SKM-1 (cell line): Measurements from ENCODE around the gene ATP5ME.
"Not testable (repeated sequence)": the region's sequence is repeated elsewhere in the genome, so short reads cannot be mapped to it uniquely, and the experiment has no call there.

Experiments
- DNase-seq: peaks from one replicate; lab custom pipeline; 2025; ENCODE audit not compliant: unreplicated experiment; lab: John Stamatoyannopoulos, UW

Gene ATP5ME, protein sequence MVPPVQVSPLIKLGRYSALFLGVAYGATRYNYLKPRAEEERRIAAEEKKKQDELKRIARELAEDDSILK

DNA sequence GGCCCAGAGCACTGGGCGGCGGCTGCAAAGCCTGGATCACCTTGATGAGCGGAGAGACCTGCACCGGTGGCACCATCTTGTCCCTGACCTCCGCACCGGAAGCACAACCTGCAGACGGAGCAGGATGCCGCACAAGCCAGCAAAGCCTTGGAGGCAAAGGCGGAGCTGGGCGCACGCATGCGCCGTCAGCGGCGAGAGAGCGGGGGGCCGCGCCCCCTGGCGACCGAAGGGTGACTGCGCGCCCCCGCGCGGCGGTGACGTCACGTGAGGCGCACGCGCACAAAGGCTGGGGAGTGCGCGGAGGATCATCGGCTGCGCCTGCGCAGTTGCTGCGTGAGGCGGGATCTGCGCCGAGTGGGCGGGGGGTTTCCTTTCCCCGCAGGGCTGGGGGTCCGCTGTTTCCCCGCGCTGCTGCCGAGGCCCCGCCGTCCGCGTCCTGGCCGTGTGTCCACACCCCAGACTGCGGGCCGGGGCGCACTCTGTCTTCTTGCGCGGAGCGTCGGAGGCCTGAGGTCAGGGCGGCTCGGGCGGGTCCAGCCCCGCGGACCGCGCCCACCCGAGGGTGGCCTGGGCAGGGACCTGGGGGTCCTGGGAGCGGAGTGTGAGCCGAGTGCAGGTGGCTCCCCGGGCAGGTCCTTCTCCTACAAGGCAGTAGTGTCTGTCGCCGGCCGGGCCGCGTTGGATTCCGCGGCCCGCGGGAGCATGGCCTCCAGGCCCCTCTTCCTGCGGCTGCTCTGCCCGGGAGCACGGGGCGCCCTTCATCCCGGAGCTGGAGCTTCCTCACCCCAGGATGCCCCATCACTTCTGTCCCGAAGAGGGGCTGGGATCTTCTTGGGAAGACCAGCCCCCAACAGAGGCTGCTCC, at the start of gene ATP5ME, which contains the start of gene MYL5:
ATP5ME (minus strand) TSS at position 105 of the 864 bp plus-strand sequence; CDS start at position 76, 29 bp downstream.
MYL5 (plus strand) TSS at position 371 of the 864 bp plus-strand sequence. CDS start 3,485 bp downstream, outside the sequence.
- peak; percentile 97 for DNase-seq

DNA sequence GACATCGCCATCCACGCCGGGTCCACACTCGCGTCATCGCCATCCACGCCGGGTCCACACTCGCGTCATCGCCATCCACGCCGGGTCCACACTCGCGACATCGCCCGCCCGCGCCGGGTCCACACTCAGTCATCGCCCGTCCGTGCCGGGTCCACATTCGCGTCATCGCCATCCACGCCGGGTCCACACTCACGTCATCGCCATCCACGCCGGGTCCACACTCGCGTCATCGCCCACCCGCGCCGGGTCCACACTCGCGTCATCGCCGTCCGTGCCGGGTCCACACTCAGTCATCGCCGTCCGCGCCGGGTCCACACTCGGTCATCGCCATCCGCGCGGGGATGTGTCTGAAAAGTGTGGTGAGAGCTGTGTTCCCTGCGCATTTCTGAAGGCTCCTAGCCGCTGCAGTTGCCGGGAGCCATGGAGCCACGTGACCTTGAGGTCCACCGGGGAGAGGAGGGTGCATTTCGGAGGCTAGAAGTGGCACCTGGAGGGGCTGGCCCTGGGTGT, 48.8 kb upstream of the ATP5ME start:
- DNase-seq = no peak

DNA sequence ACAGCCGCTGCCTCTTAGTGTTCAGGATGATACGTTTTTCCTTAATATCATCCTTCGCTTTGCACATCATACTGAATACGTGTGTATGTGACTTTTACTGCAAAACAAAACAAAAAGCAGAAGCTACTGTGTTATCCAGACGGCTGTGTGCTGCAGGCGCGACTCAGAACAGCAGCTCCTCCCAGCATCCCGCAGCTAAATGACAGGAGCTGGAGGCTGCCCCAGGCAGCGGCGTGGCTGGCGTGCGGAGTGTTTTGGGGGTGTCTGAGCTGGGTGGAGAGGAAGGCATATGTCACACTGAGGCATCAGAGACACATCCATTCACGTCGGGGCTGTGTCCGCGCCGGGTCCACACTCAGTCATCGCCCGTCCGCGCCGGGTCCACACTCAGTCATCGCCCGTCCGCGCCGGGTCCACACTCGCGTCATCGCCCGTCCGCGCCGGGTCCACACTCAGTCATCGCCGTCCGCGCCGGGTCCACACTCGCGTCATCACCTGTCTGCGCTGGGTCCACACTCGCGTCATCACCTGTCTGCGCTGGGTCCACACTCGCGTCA, 48.2 kb upstream of the ATP5ME start:
- no peak for DNase-seq

DNA sequence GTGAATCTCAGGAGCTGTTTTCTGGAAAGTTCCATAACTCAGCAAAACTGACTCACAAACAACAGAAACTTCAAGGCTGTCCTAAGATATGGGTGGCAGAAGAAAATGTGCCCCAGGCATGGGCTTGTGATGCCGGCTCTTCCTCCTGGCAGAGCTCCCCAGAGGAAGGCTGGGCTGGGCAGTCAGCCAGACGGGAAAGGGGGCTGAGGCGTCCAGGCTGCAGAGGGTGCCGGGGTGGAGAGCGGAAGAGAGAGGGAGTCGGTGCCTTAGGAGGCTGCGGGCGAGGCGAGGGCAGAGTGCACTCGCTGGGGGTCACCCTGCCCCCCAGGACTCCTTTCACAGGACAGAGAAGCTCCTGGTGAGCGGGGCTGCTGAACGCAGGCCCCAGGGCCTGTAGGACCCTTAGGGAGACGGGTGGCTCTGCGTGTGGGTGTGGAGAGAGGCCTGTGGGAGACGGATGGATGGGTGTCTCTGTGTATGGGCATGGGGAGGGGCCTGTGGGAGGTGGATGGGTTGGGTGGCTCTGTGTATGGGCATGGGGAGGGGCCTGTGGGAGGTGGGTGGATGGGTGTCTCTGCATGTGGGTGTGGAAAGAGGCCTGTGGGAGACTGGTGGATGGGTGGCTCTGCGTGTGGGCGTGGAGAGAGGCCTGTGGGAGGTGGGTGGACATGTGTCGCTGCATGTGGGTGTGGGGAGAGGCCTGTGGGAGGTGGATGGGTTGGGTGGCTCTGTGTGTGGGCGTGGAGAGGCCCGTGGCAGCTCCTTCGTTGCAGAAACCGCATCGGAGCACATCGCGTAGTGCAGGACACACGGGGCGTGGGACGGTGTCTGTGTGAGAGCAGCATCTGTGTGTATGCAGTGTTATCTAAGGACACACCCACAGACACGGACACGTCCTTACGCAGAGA, 47.4 kb upstream of the ATP5ME start:
- DNase-seq = no peak

DNA sequence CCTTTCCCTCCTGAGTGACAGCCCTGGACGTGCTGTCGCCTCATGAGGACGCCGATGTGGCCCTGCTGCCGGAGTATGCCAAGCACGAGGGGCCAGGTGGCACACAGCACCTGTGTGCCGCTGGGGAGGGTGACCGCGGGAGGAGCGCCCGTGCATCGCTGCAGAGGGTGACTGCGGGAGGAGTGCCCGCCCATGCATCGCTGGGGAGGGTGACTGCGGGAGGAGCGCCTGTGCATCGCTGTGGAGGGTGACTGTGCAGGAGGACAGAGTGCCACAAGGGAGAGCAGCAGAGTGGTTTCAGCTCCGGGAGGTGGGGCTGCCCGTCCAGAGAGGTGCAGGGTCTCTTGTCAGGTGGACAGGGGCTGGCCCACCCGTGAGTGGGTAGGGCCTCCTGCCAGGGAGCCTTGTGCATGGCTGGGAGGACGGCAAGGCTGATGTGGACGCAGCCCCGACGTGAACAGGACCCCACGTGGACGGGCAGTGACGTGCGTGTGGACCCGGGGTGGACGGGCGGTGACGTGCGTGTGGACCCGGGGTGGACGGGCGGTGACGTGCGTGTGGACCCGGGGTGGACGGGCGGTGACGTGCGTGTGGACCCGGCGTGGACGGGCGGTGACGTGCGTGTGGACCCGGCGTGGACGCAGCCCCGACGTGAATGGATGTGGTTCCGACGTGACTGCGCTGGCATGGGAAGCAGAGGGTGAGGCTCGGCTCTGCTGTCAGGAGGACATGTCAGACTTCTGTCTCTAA, 46.2 kb upstream of the ATP5ME start:
- no peak for DNase-seq

DNA sequence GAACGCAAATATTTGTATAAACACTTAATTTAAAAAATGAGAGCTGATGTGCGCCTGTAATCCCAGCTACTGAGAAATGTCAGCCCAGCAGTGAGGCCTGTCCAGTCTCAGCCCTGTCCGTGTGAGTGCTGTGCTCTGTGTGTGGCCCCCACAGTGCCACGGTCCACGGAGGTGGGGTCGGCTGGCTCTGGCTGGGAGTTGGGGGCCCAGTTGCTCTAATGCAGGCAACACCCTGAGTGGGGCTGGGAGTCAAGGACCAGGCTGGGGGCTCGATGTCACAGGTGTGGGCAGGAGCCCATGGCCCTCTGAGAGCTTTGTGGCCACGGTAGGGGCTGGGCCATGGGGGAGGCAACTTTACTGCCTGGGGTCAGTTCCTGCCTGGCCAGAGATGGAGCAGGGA, 44.4 kb upstream of the ATP5ME start:
- no peak for DNase-seq

DNA sequence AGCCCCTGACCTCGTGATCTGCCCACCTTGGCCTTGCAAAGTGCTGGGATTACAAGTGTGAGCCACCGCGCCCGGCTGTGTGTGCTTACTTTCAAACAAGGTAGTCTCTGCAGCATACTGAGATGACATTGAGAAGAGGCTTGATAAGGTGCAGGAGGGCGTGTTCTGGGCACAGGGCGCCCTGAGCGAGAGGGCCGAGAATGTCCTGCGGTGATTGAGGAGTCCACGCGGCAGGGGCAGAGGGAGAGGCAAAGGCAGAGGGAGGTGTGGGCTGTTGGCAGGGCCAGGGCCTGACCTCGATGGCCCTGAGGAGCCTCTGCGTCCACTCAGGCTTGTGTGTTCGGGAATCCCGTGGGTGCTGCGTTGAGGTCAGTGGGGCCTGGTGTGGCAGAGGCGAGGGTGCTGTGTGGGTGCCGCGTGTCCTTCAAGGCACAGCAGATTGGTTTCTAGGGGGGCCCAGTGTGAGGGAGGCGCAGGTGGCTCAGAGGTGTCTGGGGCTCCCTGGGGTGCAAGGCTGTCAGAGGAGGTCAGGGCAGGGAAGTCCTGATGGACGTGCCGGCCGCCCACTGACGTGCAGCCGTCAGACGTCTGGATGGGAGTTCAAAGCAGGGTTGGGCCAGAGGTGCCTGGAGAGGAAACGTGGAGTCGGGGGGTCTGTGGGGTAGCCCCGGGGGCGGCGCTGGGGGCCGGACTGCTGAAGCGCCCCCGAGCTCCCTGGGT, 43.7 kb upstream of the ATP5ME start:
- DNase-seq = no peak

DNA sequence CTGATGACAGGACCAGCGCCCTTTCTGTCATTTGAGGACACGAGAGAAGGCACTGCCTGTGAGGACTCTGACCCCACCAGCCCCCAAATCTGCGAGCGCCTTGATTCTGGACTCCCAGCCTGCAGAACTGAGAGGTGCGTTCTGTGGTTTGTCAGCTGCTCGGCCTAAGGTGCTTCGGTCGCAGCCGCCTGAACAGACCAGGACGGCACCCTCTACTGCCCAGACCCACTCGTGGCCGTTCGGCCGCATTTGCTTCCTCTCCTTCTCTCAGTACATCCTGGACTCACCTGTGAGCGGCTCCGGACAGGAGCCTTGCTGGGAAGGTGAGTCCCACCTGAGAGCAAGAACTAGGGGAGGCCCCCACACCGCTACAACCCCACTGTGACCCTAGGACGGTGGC, 40.0 kb upstream of the ATP5ME start:
- no peak for DNase-seq

DNA sequence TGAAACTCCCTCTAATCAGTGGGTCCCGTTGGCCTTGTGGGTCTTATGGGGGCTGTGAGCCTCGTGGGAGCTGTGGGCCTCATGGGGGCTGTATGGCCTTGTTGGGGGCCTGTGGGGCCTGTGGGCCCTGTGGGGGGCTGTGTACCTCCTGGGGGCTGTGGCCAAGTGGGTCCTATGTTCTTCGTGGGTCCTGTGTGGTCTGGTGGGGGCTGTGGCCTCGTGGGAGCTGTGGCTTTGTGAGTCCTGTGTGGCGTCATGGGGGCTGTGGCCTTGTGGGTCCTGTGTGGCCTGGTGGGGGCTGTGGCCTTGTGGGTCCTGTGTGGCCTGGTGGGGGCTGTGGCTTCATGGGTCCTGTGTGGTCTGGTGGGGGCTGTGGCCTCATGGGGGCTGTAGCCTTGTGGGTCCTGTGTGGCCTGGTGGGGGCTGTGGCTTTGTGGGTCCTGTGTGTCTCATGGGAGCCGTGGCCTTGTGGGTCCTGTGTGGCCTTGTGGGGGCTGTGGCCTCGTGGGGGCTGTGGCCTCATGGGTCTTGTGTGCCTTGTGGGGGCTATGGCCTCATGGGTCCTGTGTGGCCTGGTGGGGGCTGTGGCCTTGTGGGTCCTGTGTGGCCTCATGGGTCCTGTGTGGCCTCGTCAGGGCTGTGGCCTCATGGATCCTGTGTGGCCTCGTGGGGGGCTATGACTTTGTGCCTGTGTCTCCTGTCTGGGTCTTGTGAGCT, 39.0 kb upstream of the ATP5ME start:
- DNase-seq = no peak

DNA sequence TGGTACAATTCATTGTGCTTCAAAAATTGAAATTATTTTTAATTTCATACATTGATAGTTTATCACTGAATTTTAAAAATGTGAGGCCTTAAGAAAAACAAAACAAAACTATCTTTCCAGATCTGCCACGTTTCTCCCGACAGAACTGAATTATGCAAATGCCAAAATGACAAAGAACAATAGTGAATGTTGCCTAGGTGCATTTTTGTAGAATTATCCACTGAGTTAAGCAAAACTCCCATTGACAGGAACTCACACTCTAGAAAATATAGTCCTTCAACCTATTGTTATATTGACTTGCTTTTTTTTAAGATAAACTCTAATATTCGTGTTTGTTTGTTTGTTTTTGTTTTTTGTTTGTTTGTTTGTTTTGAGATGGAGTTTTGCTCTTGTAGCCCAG, 38.0 kb upstream of the ATP5ME start:
- no peak for DNase-seq

DNA sequence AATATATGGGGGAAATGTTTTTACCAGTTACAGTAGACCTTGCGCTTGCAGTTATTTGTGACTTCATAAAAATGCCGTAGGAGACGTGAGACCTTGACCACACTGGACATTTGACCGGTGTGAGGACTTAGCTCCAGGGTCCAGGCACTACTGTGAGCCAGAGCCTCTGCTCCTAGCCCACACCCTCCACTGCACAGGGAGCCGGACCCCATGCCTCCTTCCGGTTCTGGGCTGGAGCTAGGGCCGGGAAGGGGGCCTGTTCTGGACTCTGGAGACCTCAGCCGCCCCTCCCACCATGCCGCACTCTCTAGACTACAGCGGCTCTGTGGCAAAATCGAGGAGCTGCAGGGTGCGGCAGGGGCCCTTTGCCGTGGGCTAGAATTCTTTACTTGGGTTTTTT, 36.8 kb upstream of the ATP5ME start:
- no peak for DNase-seq

DNA sequence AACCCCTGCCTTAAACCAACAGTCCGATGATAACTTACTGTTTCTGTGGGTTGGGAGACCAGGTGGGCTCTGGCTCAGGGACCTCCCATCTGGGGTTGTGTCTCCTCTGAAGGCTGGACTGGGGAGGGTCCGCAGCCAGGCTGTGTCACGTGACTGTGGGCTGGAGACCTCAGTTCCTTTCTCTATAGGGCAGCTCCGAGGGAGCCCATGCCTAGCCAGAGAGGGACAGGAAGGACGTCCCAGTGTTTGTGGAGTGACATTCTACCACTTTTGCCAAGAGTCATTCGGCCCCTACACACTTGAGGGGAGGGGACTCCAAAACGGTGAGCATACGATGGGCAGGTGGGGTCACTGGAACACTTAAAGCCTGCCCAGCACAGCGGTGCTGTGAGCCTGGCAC, 36.0 kb upstream of the ATP5ME start:
- DNase-seq = no peak

DNA sequence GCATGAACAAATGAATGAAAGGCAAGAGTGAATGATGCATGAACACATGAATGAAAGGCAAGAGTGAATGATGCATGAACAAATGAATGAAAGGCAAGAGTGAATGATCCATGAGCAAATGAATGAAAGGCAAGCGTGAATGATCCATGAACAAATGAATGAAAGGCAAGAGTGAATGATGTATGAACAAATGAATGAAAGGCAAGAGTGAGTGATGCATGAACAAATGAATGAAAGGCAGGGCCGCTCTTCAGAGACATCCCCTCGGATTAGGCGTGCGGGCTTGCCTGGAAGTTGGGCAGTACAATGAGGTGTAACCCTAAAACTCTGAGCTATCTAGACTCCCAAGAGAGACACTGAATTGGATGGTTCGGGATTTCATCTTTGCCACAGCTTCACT, 35.3 kb upstream of the ATP5ME start:
- no peak for DNase-seq

DNA sequence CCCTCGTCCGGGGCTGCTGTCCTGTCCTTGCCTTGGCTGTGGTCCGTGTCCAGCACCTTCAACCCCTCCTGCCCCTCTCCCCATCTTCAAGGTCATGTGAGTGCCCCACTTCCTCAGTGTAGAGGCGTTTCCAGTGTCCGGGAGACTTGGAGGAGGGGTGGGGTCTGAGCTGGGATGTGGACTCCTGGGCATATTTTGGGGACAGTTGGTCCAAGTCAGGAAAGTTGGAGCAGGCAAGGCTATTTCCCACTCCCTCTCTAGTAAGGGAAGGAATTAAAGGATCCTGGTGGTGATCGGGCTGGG, 34.5 kb upstream of the ATP5ME start:
- no peak for DNase-seq

DNA sequence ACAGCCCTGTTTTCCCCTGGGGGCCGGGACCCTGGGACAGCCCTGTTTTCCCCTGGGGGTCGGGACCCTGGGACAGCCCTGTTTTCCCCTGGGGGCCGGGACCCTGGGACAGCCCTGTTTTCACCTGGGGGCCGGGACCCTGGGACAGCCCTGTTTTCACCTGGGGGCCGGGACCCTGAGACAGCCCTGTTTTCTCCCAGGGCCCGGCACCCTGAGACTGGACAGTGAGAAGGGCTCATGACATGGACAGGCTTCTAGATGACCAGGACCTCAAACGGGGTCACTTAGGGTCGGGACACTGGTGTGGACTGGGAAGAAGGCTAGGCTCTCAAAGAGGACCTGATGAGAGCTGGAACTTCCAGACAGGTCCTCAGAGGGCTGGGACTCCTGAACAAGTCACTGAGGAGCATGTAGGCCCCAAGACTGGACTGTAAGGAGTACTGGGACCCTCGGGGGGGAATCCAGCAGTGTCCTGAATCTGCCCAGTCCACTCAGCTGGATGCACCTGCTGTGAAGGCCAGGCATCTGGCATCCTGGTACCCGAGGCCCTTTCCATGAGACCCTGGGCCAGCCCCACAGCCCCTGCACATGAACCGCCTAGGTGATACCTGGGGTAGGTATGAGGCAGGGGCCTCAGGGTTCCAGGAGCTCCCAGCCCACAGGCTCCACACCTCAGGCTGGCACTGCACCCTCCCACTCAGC, 34.0 kb upstream of the ATP5ME start:
- no peak for DNase-seq

DNA sequence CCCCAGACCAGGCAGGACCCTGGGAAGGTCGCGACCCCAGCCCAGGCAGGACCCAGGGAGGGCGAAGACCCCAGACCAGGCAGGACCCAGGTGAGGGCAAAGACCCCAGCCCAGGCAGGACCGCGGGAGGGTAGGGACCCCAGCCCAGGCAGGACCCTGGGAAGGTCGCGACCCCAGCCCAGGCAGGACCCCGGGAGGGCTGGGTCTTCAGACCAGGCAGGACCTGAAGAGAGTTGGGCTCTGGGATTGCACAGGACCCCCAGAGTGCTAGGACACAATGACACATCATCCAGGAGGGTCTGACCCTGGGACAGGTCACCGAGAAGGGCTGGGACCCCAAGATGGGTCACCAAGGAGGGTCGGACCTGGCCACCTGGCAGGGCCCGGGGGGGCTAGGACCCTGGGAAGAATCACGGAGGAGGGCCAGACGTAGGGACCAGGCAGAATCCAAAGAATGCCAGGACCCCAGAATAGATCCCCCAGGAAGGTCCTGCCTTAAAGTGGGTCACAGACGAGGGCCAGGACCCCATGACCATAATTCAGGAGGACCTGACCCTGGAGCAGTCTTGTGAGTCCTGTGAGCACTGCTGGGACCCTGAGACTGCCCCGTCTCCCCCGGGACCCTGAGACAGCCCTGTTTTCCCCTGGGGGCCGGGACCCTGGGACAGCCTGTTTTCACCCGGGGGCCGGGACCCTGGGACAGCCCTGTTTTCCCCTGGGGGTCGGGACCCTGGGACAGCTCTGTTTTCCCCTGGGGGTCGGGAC, 32.9 kb upstream of the ATP5ME start:
- no peak for DNase-seq

DNA sequence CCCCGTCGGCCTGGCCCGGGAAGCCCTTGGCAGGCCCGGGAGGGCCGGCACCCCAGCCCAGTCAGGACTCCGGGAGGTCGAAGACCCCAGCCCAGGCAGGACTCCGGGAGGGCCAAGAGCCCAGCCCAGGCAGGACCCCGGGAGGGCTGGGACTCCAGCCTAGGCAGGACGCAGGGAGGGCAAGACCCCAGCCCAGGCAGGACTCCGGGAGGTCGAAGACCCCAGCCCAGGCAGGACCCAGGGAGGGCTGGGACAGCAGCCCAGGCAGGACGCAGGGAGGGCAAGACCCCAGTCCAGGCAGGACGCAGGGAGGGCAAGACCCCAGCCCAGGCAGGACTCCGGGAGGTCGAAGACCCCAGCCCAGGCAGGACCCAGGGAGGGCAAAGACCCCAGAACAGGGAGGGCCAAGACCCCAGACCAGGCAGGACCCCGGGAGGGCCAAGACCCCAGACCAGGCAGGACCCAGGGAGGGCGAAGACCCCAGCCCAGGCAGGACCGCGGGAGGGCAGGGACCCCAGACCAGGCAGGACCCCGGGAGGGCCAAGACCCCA, 32.1 kb upstream of the ATP5ME start:
- not testable (repeated sequence) for DNase-seq
